SK-N-SH (cell line): ENCODE data around the gene PDZRN4. TPM values are rescaled to one million over a fixed set of nuclear protein-coding genes. Genes with fewer than 3 reads are reported as not detected.

ENCODE experiments used
- CTCF ChIA-PET: fragments of 300-600, 350-600 bp; formaldehyde crosslinking; extraction: SDS; loops from one replicate; lab custom pipeline; 2021; lab: Yijun Ruan, JAX
- POLR2A ChIA-PET: fragments of 350-600 bp; sonication (Branson Sonifier 250); formaldehyde crosslinking; extraction: SDS; loops from one replicate; lab custom pipeline; 2020; ENCODE audit warnings: antibody characterized with exemption, inconsistent platforms; lab: Yijun Ruan, JAX
- DNase-seq: peaks from one replicate; pipeline ENCODE4 v3.0.0; 2012
- H2AFZ ChIP-seq: fragments of 200-600 bp; sonication (generic); 2 replicates; pipeline ENCODE4 v1.8.1; 2016; ENCODE audit warnings: antibody characterized with exemption, mild to moderate bottlenecking, low read depth
- H3F3A ChIP-seq: fragments of 200-600 bp; sonication (generic); replicated peaks from 2 replicates; pipeline ENCODE3; 2016; ENCODE audit warnings: antibody characterized with exemption, mild to moderate bottlenecking; ENCODE audit not compliant: insufficient read depth
- H3K27ac ChIP-seq, 2 experiments: fragments of 200-500 bp in 1 of 2; fragments of 200-600 bp in 1 of 2; sonication (Bioruptor generic) in 1 of 2; sonication (generic), shearing (Covaris generic) in 1 of 2; 2 replicates each; pipeline versions ENCODE4 v1.5.1 to v1.6.1; 2014 to 2016; ENCODE audit warnings: low read depth in 2 of 2, inconsistent platforms in 1 of 2, low read length in 1 of 2, mild to moderate bottlenecking in 1 of 2, mixed read lengths in 1 of 2
- H3K27me3 ChIP-seq: fragments of 200-600 bp; sonication (generic), shearing (Covaris generic); 2 replicates; pipeline ENCODE4 v1.6.1; 2016; ENCODE audit warnings: mixed run types; ENCODE audit not compliant: insufficient read depth
- H3K36me3 ChIP-seq, 2 experiments: fragments of 200-500 bp in 1 of 2; fragments of 200-600 bp in 1 of 2; sonication (Bioruptor generic) in 1 of 2; sonication (generic) in 1 of 2; replicated peaks in 1 of 2; 2 replicates each; pipeline versions ENCODE3 to v1.5.1; 2014 to 2016; ENCODE audit warnings: low read length in 1 of 2, mild to moderate bottlenecking in 1 of 2; ENCODE audit not compliant: insufficient read depth in 2 of 2, control insufficient read depth in 1 of 2
- H3K4me1 ChIP-seq, 2 experiments: fragments of 200-500 bp in 1 of 2; fragments of 200-600 bp in 1 of 2; sonication (Bioruptor generic) in 1 of 2; sonication (generic), shearing (Covaris generic) in 1 of 2; 2 replicates each; pipeline versions ENCODE4 v1.5.1 to v1.6.1; 2014 to 2016; ENCODE audit warnings: low read depth in 1 of 2, low read length in 1 of 2, mixed run types in 1 of 2; ENCODE audit not compliant: insufficient read depth in 2 of 2, control insufficient read depth in 1 of 2
- H3K4me2 ChIP-seq: fragments of 200-600 bp; sonication (generic), shearing (Covaris generic); 2 replicates; pipeline ENCODE4 v1.6.1; 2017; ENCODE audit warnings: mixed run types
- H3K4me3 ChIP-seq, 2 experiments: fragments of 200-500 bp in 1 of 2; fragments of 200-600 bp in 1 of 2; sonication (Bioruptor generic) in 1 of 2; sonication (generic), shearing (Covaris generic) in 1 of 2; 2 replicates each; pipeline versions ENCODE4 v1.5.1 to v1.8.1; 2014 to 2016; ENCODE audit warnings: low read depth in 2 of 2, inconsistent platforms in 1 of 2, low read length in 1 of 2, mild to moderate bottlenecking in 1 of 2, mixed read lengths in 1 of 2, moderate library complexity in 1 of 2
- H3K79me2 ChIP-seq: fragments of 200-600 bp; sonication (generic); 2 replicates; pipeline ENCODE4 v1.8.1; 2017; ENCODE audit warnings: mild to moderate bottlenecking; ENCODE audit not compliant: insufficient read depth
- H3K9ac ChIP-seq: fragments of 200-600 bp; sonication (generic); 2 replicates; pipeline ENCODE4 v1.6.1; 2017; ENCODE audit warnings: mixed run types
- H3K9me2 ChIP-seq: fragments of 200-600 bp; sonication (generic); 2 replicates; pipeline ENCODE4 v1.6.1; 2017; ENCODE audit warnings: mixed run types
- H3K9me3 ChIP-seq: fragments of 200-600 bp; sonication (generic); 2 replicates; pipeline ENCODE4 v1.6.1; 2017; ENCODE audit warnings: mixed run types, mild to moderate bottlenecking, moderate library complexity
- H4K20me1 ChIP-seq: fragments of 200-600 bp; sonication (generic); 2 replicates; pipeline ENCODE4 v1.6.1; 2017; ENCODE audit warnings: mild to moderate bottlenecking, mixed run types; ENCODE audit not compliant: insufficient read depth
- CTCF ChIP-seq: fragments of 200-600 bp; sonication (generic); IDR thresholded peaks from 2 replicates; pipeline ENCODE4 v1.6.1; 2017; ENCODE audit warnings: antibody characterized with exemption, mild to moderate bottlenecking, moderate library complexity
- ELF1 ChIP-seq: IDR thresholded peaks from 2 replicates; pipeline ENCODE4 v1.4.0; 2012
- EP300 ChIP-seq, 2 experiments: IDR thresholded peaks; 2 replicates each; pipeline versions ENCODE4 v1.4.0 to v1.6.1; 2012; ENCODE audit warnings: borderline replicate concordance in 1 of 2, low read depth in 1 of 2, low read length in 1 of 2
- EZH2phosphoT487 ChIP-seq: fragments of 200-600 bp; sonication (generic); IDR thresholded peaks from 2 replicates; pipeline ENCODE4 v1.6.1; 2017; ENCODE audit warnings: low read depth, mixed run types, mild to moderate bottlenecking, antibody characterized with exemption, moderate library complexity, borderline replicate concordance
- FOSL2 ChIP-seq: IDR thresholded peaks from 2 replicates; pipeline ENCODE4 v1.4.0; 2012; ENCODE audit warnings: low read depth, mild to moderate bottlenecking, moderate library complexity, borderline replicate concordance
- FOXJ3 ChIP-seq: sonication (generic); formaldehyde crosslinking; IDR thresholded peaks from 2 replicates; pipeline ENCODE4 v1.5.1; 2020; ENCODE audit warnings: mild to moderate bottlenecking, missing genetic modification reagents
- FOXM1 ChIP-seq: IDR thresholded peaks from 2 replicates; pipeline ENCODE4 v1.4.0; 2012; ENCODE audit warnings: low read depth, mild to moderate bottlenecking
- IRF3 ChIP-seq: fragments of 150-350 bp; IDR thresholded peaks from 2 replicates; pipeline ENCODE4 v1.6.1; 2016; ENCODE audit warnings: mild to moderate bottlenecking, low read depth, low read length
- MAX ChIP-seq: IDR thresholded peaks from 2 replicates; pipeline ENCODE4 v1.4.0; 2012; ENCODE audit warnings: low read depth
- RCOR1 ChIP-seq: fragments of 150-350 bp; IDR thresholded peaks from 2 replicates; pipeline ENCODE4 v1.6.1; 2017; ENCODE audit warnings: antibody characterized with exemption, low read length
- SIN3A ChIP-seq: IDR thresholded peaks from 2 replicates; pipeline ENCODE4 v1.6.1; 2012; ENCODE audit warnings: low read depth, mild to moderate bottlenecking, low read length, moderate library complexity, borderline replicate concordance
- SMC3 ChIP-seq: IDR thresholded peaks from 2 replicates; pipeline ENCODE4 v1.6.1; 2012; ENCODE audit warnings: low read depth, low read length, improper control_type of control experiment
- TAF1 ChIP-seq: IDR thresholded peaks from 2 replicates; pipeline ENCODE4 v1.6.1; 2012; ENCODE audit warnings: low read depth, mild to moderate bottlenecking, low read length, moderate library complexity, borderline replicate concordance
- USF1 ChIP-seq: IDR thresholded peaks from 2 replicates; pipeline ENCODE4 v1.4.0; 2012; ENCODE audit warnings: low read depth, borderline replicate concordance
- YY1 ChIP-seq: IDR thresholded peaks from 2 replicates; pipeline ENCODE4 v1.4.0; 2012; ENCODE audit warnings: low read depth, mild to moderate bottlenecking
- ZBTB33 ChIP-seq: IDR thresholded peaks from 2 replicates; pipeline ENCODE4 v1.4.0; 2012; ENCODE audit warnings: low read depth, borderline replicate concordance
- WGBS: methylation state at CpG from one replicate; pipeline ENCODE4 v1.1.6; 2017; ENCODE audit warnings: low lambda C conversion rate; 5-methylcytosine and 5-hydroxymethylcytosine counted together
- polyA plus RNA-seq, 3 experiments: library from polyadenylated mRNA; depleted of rRNA; stranded (reverse); fragments of >200 nt; gene quantifications; 2 replicates each; pipeline ENCODE4 v1.2.3, GENCODE V29; 2012

The PDZRN4 gene
- polyA plus RNA-seq, 1 of the 3 experiments (the other 2 are of a cell fraction) = 0.02 TPM

GRCh38 chr12:41234692-41235091, 46.6 kb downstream of the PDZRN4 start:
- Histone ChIP-seq H3K9me2 (no peaks in the 10 kb centered on the region), H3K4me1 (no peaks in the 10 kb centered on the region), H4K20me1 (no peaks in the 10 kb centered on the region), H3F3A (no peaks in the 10 kb centered on the region), H3K79me2 (no peaks in the 10 kb centered on the region), H3K27ac (no peak overlapping the region), H3K36me3 (no peaks in the 10 kb centered on the region), H3K27me3 (no peaks in the 10 kb centered on the region), H3K9me3 (no peaks in the 10 kb centered on the region), H2AFZ (no peak overlapping the region), H3K4me3 (no peak overlapping the region), H3K9ac (no peak overlapping the region), H3K4me2 (no peak overlapping the region)
- CTCF ChIA-PET = no interaction called here
- POLR2A ChIA-PET = no interaction called here
- TF ChIP-seq CTCF (no peak), ELF1 (no peak), SIN3A (no peak), FOXJ3 (CRISPR knock-in tag) (no peak), FOSL2 (no peak), FOXM1 (no peak), USF1 (no peak), YY1 (no peak), SMC3 (no peak), EZH2phosphoT487 (no peak), RCOR1 (no peak), ZBTB33 (no peak), TAF1 (no peak), EP300 (IDR thresholded peaks at IDR 0.05; ENCODE audit: borderline replicate concordance in 1 of 2, low read depth in 1 of 2, low read length in 1 of 2) (no peak), MAX (no peak), IRF3 (no peak)
- WGBS = 60% methylated on average over 4 of the region's 4 CpGs
- DNase-seq = no peak
